HG02642 (cell line): ENCODE data around the gene ACO1.

ENCODE experiments used
- ATAC-seq: cut with Tn5 transposase; IDR thresholded peaks from one replicate; pipeline ENCODE4 v1.9.1; 2021; ENCODE audit warnings: mild to moderate bottlenecking; ENCODE audit not compliant: unreplicated experiment, poor library complexity

The ACO1 gene

DNA sequence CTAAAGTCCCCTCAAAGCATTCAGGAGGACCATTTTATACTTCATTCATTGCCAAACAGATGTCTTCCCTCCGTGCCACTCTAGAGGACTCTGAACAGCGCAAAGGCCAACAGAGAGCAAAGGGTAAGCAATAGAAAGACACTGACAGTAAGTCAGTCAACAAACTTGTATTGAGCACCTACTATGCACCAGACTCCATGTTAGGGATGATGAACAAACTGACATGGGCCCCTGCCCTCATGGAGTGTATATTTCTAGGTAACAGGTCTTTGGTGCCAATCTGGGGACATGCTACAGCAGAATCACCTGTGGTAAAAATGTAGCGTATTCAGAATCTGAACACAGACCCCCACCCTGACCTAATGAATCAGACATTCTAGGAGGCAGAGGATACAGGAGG lies 3.5 kb upstream of the ACO1 start:
- ATAC-seq, result no peak

DNA sequence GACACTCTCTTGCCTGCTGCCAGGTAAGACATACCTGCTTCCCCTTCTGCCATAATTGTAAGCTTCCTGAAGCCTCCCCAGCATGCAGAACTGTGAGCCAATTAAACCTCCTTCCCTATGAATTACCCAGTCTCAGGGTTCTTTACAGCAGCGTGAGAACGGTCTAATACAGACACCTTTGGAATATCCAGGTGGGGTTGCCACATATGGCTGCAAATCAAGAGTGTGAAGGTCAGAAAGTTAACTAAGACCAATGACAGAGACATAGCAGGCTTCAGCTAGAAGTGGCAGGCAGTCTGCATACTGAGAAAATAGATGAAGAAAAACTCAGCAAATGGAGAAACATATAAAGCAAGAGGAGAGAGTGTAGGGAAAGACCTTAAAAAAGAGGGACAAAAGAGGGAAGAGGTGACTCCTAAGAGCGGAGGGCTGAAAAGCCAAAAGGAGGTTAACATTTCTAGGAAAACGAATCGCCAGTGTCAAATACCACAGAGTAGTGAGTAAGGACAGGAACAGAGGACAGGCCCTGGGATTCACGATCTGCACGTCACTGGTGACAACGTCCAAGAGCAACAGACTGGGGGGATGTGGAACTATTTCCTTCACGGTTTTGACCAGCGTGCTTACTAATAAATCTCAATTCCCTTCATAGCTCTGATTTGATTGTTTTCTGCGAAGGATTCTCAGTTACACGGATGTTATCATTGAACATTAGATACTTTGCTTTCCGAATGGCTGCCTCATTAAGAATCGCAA lies 1.7 kb upstream of the ACO1 start:
- no peak for ATAC-seq

DNA sequence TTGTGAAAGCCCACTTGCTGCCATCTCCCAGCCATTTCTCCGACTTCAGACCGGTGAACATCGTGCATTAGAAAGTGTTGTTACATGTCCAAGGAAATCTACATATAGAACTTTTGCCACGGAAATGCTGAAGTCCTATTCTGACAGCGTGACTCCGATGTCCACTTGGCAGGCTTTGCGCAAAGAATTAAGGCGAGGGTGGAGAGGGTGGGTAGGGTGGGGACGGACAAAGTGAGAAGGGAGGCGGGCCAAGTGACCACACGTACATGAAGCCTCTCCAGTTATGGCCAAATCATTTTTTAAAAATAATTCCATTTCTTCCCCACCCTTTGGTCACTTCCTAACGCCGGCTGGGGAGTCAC lies 460 bp upstream of the ACO1 start:
- no peak for ATAC-seq

DNA sequence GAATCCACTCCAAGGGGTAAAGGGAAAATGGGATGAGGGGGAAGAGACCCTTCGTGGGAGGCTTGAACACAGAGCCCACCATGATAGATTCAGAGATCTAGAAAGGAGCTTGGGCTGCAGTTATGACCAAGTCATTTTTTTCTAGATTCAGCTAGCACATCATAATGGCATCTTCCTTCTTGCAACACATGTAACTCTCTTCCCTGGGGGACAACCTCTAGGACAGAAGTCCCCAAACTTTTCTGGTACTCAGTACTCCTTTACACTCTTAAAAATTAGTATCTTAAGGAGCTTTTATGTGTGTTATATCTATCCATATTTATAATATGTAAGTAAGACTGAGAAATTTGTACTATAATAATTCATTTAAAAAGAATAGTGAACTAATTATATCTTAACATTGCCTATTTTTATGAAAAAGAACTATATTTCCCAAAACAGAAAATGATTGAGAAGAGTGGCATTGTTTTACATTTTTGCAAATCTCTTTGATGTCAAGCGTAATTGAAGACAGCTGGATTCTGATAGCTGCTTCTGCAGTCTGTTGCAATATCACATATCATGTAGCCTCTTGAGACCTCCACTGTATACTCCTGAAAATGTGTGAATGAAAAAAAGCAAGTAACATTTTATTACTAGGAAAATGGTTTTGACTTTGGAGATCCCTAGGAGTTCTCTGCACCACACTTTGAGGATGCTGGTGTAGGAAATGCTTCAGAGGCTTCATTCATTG lies 875 bp downstream of the ACO1 start:
- no peak for ATAC-seq

DNA sequence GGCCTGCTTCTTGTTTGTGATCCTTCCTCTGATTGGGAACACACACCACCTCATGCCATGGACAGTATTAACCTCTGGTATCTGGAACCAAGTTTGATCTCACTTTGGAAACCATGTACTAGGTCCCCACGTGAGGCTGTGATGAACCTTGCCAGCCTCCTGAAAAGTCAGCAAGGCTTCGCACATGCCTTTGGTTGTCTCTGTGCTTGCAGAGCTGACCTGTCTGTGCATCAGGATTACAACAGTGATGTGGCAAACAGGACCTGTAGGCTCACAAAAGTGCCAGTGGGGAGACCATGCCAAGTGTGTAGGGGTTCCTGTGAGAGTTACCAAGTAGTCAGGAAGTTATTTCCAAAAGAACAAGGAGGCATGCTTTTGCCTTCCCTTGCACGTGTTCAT lies 1.4 kb downstream of the ACO1 start:
- no peak for ATAC-seq

DNA sequence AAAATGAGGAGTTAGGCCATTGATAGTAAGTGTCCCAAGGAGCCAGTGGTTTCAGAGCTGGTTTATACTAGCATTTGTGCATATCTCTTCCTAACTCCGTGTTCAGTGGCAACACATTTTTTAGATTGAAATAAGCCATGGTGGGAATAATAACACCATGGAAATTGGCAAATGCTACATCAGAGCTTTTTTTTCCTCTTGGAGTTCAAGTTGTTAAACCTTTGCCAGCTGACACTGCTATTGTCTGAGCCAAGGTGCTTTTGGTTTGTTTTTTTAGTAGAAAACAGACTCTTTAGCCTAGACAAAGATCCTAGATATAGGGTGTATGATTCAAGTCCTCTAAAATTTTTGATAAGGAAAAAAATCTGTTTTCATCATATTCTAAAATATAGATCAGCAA lies 2.8 kb downstream of the ACO1 start:
- ATAC-seq, result no peak

DNA sequence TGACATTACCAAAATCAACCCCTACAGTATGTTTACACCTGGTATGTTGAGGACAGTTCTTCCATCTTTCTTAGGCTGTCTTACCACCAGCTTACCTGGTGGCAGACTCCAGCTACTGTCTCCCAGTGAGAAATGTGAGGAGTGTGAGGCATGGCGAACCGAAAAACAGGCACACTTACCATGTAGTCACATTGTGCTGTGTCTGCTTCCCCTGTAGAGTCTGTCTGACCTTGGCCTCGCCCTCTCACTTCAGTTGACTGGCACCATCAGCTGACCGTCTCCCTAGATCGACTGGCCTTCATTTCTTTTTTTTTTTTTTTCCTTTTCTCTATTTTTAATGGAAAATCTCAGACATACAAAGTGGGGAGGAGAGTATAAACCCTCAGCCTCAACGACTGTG lies 4.9 kb downstream of the ACO1 start:
- no peak for ATAC-seq

DNA sequence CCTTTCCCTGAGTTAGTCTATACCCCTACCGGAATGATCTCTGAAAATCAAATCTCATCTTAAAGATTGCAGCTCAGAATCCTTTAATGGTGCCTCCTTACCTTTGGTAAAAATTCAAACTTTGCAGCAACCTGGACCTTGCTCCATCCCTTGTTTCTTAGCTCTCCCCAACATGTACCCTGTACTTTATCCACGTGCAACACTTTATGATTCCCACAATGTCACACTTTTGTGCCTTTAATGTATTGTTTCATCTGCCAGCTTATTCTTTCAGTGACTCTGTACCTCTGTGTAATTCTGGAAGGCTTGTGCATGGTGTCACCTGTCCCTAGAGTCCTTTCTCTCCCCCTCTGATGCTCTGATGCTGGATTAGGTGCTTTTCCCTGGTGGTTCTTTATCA lies 9.5 kb downstream of the ACO1 start:
- no peak for ATAC-seq

DNA sequence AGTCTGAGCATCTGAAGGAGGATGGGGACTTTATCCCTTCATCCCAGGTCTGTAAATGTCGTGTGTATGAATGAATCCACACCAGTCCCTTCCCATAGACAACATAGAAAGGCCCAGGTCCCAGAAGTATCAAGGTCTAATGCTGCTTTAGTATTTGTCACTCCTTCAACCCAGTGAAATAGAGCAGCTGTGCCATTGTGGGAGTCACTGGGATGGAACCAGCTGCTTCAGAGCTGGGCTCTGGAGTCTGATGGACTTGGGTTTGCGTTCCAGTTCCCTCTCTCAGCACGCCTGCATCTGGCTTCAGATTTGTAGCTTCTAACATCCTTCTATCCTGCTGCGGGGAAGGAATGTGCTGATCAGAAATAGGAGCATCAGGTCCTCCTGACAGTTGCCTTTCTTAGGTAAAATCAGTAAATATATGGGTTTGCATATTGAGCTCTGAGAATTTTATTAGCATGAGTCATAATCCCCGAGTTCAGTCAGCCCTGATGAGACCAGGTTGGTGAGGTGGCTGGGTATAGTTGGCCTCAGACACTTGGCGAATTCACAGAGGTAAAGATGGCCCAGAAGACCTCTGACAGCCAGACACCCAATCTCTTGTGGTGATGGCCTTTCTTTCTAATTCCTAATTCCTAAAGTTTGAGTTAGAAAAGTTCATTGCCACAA lies 10.1 kb downstream of the ACO1 start:
- ATAC-seq, result no peak

DNA sequence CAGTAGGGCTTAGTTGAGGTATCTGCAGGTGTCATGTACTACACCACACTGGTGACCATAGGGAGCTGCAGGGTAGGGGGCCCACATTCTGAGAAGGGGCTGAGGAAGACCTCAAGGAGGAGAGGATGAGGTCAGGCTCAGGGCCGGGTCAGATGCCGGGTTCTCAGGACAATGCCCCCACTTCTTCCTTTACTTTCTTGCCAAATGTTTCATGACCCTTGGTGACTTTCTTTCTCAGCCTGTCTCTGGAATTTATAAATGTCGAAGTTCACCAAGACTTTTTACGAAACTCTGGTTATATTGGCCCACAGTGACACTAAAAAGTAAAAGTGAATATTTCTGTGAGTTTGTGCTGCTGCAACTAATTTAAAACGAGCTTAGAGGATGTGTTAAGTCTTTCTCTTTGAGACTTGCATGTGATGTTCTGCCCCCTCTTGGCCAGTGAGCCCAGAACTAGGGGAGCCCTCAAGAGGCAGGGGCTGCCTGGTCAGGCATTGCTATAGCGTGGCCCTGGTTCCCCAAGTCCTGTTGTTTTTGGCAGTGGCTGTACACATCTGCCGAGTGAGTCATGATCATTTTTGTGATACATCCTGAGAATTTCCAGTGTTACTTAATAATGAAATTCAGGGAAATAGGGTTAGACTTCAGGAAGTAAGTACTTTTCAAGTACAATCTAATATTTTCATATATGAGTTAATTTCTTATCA lies 11.2 kb downstream of the ACO1 start:
- no peak for ATAC-seq

DNA sequence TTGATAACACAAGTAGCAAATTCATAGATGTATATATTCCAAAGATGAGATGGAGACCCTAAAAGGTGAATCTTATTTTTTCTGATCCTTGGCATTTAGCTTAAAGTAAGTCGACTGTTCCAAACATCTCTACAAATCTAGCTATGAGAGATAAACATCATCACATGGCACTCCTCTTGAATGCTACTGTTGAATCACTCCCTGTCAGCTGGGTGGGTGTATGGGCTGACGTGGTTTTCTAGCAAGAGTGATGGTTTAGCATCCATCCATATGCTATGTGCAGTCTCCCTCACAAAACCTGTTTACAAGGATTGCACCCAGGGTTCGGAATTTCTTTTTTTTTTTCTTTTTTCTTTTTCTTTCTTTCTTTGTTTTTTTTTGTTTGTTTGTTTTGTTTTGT lies 13.8 kb downstream of the ACO1 start:
- ATAC-seq, result no peak

DNA sequence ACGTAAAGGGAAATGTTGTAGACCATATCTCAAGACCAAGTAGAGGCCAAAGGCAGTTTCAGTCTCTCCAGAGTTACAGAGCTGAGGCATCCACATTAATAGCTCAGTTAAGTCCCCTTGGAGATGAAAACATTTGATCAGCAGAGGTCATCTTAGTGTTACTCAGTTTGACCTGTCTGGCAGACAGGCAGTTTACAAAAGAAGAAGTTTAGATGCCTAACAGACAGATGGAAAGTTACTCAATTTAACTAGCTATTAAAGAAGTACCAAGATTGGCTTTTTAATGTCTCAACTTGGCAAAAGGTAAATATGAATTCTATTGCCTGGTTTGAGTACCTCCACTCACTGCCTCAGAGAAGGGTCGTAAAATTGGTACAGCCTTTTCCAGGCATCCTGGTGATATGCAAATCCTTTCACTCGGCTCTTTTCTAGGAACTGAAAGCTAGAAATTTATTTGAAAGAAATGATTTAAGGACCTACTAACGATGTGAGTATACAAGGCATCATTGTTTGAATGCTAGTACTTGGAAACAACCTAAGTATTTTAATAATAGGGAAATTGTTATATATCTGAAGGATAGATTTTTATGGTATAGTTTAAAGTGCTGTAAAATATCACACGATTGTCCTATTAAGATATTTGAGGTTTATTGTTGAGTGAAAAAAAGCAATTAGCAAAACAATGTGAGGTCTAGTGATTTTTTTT lies 14.8 kb downstream of the ACO1 start:
- no peak for ATAC-seq

DNA sequence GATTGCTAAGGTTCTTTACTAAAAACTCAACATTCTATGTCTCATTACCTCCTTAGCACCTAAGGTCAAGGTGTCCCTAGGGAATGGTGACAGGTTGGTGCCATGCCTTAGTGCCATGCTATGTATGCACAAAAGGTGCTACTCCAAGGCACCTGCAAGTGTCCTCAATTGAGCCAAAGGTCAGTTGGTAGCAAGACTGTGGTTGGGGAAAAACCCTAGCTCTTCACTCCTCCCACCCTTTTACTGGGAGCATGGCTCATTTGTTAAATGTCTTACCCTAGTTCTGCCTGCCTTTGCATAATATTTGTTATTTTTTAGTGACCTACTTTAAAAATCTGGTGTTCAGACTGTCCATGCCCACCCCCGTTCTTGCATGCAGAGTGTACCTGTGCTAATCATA lies 17.0 kb downstream of the ACO1 start:
- no peak for ATAC-seq

DNA sequence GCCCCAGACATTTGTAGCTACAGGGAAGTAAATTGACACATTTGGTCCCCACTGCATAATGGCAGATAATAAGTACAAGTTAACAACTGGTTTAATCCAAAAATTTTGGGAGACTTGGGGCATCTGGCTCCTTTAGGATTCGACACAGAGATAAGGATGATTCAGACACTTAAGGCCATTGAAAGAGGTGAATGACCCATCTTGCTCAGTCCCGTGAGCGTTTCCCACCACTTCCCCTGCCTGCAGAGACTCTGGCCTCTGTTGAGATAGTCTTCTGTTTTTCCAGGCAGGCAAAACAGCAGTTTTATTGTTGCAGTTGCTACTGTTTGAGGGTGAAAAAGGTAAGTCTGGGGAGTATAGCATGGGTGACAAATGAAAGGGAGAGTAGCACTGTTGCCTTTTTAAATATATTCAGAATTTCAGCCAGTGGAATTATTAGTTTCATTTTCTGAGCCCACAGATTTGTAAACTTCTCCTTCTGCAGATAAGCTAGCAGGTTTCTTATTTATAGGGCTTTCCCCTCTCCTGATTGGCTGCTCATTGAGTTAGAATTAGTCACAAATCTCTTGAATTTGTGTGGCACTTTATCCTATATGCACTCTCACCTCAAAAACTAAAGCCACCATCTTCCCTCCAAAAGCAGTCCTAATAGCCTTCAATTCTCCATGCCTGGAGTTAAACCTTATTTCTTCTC lies 19.3 kb downstream of the ACO1 start:
- no peak for ATAC-seq

DNA sequence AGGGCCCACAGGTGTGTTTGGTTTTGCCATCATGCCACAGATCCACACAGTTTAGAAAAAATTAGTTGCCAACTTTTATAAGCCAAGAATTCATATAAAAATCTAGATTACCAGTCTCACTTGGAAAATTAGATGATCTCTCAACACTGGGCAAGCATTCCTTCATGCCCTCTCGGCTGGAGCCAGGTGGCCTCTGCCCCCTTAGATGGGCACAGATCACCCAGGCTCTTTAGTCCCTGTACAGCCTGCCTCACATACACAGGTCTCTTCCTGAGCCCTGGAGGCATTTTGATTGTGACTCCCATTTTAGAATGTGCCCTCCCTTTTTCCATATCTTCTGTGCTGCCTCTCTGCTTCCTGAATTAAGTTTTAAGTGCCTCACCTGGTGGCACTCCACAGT lies 20.0 kb downstream of the ACO1 start:
- ATAC-seq, result no peak

DNA sequence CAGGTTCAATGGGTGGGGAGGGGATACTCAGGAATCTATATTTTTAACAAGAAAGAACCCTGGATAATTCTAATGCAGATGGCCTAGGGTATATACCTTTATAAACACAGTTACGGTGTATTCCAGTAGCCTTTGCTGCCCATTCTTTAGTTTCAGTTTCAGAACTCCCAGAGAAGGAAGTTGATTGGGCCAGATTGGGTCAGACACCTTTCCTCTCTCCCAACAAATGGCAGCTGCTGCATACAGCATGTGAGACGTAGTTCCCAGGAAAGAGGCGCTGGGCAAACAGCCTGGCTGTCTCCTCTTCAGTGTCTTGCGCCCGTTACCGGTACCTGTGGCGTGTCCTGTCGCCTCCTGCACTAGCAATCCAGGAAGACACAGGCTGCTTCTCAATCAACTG lies 20.4 kb downstream of the ACO1 start:
- no peak for ATAC-seq

DNA sequence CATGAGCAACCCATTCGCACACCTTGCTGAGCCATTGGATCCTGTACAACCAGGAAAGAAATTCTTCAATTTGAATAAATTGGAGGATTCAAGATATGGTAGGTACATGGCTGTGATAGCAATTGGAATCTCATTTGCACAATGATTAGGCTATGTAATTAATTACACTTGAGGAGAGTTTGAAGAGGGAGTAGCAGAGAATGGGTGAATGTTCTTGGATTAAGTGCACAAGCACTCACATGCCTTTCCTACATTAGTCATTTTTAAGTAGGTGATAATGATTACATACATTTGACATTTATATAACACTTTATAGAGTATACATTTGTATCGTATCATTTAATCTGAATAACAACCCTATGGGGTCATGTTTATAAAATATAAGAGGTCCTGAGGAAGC lies 21.1 kb downstream of the ACO1 start:
- ATAC-seq, result no peak

DNA sequence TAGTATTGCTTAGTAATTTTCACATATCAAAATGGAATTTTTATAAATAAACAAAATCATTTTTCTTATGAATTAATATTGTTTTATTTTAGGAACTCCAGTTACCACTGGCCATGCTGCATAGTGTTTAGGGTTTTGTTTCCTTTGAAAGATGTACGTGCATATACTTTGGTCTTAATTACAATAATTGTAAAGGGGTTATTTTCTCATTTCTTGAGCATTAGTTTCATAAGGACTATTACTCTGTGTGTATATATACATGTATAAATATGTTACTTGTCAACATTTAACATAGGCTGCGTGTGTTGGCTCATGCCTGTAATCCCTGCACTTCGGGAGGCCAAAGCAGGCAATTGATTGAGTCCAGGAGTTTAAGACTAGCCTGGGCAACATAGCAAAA lies 21.6 kb downstream of the ACO1 start:
- ATAC-seq, result no peak

DNA sequence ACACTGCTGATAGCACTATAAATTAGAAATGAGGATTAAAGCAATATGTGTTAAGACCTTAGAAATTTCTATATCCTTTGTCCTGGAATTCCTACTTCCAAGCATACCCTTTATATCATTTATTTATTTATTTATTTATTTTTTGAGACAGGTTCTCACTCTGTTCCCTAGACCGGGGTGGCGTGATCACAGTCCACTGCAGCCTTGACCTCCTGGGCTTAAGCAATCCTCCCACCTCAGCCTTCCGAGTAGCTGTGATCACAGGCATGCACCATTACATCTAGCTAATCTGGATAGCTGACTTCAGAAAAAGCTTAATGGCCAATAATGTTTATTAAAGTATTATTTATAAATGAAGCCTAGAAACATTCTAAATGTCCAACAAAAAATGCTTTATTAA lies 27.3 kb downstream of the ACO1 start:
- no peak for ATAC-seq

DNA sequence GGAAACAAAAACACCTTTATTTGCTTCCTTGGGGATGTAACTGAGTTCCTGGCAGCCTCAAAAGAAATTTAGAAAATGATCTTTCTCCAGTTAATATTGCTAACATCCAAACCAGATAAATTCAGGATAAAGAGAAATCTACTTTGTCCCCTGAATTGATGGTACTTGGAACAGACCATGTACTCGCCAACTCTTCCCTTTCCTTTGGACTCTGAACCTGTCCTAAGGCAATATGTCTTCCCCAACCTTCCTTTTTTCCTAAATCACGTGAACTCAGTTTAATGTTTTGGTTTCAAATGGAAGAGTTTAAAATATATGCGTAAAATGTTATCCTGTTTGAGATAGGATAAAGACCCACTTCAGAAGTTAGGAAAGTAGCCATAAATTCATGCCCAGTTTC lies 28.0 kb downstream of the ACO1 start:
- ATAC-seq, result no peak
